Hippocampal formation (tissue), 2 donors: ENCODE measurements around the gene SHCBP1L.

ENCODE experiments used
- DNase-seq, 2 donors: peaks; one replicate each; lab custom pipeline; 2025; lab: John Stamatoyannopoulos, UW

The SHCBP1L gene

DNA sequence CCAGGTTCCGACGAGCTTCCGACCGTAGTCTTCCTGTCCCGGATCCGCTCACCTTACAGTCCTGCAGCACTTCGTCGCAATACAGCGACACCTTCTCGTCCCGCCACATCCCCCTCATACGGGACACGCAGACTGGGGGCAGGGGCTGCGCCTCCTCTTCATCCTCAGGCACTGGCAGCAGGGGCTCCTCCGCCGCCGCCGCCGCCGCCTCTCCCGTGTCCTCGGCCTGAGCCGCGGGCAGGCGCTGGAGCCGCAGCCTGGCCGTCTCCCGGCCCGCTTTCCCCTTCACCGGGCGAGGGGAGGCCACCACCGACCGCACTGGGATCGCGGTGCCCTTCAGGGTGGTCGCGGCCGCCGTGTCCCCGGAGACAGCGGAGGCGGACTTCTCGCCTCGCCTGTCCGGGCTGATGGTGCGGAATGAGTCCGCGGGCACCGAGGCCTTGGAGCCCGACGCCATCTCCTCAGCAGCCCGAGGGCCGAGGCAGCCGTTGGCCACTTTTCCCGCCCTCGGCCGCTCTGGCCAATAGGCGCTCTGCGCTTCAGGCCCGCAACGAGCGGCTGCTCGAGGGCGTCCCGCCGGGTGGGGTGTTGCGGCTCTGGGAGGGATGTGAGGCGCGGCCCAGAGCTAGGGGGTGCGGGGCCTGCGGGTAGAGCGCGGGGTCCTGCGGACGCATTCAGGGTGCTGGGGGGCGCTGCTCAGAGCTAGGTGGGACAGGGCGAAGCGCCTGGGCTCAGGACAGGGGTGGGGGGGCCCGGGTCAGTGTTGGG is at the start of gene SHCBP1L:
Gene SHCBP1L, minus strand, starts transcription at position 490 of the 768 bp plus-strand sequence. Its CDS starts 33 bp downstream, at position 457.
- no peak for DNase-seq

DNA sequence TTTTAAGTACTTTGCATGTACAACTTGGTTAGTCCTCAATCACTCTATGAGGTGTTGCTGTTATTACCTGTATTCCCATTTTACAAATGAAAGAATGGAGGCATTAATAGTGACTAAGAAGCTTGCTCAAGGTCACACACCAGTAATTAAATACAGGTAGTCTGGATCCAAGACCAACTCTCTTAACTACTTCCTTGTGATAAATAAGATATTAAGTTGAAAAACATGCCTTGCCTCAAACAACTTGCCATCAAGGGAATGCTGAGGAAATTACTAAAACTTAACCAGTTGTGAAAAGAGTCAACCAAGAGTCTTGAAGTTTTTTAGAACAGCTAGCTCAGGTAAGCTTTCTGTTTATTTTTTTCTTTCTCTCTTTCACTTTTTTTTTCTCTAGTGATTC is 49.3 kb upstream of the SHCBP1L start:
- DNase-seq, result no peak

DNA sequence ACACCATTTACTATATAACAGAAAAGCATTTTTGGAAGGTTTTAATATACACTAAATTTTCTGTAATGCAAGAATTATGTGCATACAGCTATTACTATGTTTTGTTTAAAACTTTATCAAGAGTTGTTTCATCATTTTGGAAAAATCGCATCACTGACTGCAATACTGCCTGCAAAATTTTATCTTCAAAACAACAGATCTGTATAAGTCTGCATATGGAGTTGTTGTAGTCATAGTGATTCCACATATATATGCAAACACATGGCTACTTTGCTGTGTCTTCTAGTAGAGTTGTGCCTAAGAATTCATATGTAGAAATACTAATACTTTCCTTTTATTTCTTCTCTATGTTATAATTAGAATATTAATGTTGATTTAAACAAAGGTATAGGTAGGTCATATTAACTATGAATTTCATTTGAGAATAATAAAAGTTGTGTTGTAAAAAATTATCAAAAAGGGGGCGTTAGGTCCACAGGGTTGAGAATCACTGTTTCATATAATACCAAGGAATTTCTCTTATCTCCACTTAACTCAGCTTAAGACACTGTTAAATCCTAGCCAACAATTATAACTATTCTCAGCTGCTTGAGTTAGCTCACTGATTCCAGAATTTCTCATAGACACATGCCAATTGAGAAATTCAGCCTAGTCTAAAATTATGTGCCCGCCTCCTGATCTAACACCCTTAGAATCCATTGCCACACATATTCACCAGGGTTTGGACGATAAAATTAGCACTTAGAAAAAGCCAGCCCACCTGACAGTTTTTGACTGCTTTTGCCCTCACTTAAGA is 47.4 kb upstream of the SHCBP1L start:
- no peak for DNase-seq

DNA sequence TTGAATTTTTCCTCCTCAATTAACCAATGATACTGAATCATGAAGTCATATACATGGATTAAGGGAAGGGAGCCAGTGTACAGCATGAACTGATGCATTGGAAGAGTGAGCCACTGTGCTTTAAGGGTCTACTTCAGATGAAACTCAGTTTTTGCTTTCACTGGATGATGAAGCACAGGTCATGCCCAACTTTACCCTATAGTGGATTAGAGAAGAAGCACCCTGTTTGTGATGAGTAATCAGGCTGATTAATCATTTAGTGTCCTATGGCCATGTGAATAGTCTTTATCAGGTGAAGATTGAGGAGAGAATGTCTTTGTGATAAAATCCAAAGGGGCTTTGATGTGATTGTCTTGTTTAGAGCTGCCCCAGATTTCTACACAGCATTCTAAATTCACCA is 45.5 kb upstream of the SHCBP1L start:
- no peak for DNase-seq

DNA sequence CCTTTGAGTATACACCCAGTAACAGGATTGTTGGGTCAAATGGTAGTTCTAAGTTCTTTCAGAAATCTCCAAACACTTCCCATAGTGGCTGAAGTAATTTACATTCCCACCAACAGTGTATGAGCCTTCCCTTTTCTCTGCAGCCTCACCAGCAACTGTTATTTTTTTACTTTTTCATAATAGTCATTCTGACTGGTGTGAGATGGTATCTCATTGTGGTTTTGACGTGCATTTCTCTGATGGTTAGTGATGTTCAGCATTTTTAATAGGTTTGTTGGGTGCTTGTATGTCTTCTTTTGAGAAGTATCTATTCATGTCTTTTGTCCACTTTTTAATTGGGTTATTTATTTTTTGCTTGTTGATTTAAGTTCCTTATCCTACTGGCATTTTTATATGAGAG is 43.9 kb upstream of the SHCBP1L start:
- no peak for DNase-seq

DNA sequence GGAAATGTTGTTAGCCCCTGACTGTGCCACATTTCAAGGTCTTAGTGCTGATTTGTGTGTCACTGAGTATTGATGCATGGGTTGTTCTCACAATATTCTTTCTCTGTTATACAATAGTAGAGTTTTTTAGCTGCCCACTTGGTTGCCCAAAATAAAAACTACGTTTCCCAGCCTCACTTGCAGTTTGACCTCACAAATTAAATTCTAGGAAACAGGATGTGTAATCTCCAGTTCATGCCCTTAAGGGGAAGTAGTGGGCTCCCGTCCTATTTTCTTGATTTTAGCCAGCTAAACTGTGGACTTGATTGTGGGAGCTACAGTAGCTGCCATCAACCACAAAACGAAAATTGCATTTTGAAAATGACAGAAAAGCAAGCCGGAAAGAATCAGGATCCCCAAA is 42.9 kb upstream of the SHCBP1L start:
- DNase-seq, result no peak

DNA sequence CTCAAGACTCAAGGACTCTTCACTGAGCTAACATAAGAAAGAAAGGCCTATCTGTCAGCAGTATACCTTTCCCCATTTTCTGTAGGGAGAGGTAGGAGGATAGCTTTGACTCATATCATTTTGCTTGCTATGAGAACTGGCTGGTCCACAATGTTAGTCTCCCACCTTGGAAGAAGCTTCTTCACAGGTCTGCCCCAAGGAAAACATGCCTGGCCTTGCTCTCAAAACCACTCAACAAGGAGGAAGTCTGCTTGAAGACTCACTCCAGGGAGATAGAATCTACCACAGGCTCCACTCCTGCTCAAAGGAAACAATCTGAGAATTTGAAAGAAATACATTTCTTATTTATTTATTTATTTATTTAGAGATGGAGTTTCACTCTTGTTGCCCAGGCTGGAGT is 40.8 kb upstream of the SHCBP1L start:
- no peak for DNase-seq

DNA sequence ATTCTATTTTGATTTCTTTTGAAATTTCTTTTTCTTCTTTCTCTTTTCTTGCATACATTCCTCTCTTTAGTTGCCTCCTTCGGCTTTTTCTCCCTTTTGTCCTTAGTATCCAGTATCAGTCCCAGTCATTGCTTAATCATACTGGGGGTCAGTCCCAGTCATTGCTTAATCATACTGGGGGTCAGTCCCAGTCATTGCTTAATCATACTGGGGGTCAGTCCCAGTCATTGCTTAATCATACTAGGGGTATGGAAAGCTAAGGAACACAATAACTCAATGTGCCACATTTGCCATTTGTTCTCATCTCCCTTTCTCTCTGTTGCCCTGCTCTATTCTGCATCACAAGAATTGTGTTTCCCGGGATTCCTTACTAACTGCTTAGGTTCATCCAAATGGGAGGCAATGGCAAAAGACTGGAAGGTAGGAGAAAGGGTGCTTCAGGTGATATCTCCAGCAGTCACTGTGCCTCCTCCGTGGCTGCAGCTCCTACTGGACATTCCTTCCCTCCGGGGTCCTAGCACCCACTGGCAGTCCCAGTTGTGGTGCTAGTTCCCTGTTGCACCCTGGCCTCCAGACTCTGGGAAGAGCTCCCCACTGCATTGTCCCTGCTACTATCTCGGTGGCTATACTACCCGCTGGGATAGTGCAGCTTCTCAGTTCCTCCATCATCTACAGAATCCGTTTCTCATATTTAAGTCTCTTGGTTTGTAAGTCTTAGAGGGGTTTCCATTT is 37.6 kb upstream of the SHCBP1L start:
- no peak for DNase-seq

DNA sequence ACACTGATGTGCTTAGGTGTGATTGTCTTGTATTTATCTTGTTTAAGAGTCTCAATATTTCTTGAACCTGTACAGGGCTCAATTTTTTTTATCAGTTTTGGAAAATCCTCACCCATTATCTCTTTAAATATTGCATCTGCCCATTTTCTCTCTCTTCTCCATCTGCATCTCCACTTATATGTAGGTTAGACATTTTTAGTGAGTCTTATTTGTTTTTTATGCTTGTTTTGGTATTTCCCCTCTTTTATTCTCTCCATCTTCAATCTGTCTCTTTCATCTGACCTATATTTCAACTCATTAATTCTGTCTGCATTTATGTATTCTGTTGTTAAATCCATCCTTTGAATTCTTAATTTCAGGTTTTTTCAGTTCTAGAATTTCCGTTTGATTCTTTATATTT is 32.9 kb upstream of the SHCBP1L start:
- DNase-seq, result no peak

DNA sequence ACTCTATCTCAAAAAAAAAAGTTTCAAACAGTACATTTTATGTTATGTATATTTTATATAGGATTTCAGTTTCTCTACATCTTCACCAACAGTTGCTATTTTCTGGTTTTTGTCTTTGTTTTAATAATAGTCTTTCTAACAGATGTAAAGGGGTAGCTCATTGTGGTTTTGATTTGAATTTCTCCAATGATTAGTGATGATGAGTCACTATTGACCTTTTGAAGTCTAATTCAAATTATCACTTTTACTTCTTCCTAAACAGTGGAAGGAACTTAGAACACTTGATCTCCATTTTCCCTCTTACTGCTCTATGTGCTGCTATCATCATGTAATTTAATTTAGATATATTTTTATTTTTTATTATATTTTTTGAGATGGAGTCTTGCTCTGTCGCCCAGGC is 31.7 kb upstream of the SHCBP1L start:
- no peak for DNase-seq

DNA sequence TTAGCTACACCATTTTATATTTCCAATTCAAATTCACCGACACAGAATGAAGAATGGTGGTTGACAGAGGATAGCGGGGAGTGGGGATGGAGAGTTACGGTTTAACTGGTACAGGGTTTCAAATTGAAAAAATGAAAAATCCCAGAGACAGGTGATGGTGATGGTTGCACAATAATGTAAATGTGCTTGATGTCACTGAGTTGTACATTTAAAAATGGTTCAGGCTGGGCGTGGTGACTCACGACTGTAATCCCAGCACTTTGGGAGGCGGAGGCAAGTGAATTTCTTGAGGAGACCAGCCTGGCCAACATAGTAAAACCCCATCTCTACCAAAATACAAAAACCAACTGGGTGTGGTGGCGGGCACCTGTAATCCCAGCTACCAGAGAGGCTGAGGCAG is 31.2 kb upstream of the SHCBP1L start:
- no peak for DNase-seq

DNA sequence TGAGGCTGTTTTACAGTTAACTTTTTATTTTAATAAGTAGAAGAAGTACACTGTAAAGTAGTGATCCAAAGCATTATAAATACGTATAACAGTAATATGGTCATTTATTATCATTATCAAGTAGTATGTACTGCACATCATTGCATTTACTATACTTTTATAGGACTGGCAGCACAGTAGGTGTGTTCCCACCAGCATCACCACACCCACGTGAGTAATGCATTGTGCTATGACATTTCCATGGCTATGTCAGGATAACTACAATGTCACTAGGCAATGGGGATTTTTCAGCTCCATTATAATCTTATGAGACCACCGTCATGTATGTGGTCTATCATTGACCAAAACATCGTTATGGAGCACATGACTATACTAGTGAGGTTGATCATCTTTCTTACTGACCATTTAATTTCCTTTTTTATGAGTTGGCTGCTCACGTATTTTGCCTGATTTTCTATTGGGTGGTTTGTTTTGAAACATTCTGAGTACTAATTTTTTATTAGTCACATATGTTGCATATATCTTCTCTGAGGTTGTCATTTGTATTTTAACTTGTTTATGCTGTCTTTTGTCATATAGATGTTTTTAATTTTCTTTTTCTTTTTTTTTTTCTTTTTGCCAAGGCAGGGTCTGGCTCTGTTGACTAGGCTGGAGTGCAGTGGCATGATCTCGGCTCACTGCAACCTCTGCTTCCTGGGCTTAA is 25.3 kb upstream of the SHCBP1L start:
- no peak for DNase-seq

DNA sequence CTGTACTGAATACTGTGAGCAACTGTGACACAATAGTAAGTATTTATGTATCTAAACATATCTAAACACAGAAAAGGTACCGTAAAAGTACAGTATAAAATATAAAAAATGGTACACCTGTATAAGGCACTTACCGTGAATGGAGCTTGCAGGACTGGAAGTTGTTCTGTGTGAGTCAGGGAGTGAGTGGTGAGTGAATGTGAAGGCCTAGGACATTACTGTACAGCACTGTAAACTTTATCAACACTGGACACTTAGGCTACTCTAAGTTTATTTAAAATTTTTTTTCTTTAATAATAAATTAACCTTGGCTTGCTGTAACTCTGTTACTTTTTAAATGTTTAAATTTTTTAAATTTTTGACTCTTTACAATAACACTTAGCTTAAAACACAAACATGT is 24.5 kb upstream of the SHCBP1L start:
- no peak for DNase-seq

DNA sequence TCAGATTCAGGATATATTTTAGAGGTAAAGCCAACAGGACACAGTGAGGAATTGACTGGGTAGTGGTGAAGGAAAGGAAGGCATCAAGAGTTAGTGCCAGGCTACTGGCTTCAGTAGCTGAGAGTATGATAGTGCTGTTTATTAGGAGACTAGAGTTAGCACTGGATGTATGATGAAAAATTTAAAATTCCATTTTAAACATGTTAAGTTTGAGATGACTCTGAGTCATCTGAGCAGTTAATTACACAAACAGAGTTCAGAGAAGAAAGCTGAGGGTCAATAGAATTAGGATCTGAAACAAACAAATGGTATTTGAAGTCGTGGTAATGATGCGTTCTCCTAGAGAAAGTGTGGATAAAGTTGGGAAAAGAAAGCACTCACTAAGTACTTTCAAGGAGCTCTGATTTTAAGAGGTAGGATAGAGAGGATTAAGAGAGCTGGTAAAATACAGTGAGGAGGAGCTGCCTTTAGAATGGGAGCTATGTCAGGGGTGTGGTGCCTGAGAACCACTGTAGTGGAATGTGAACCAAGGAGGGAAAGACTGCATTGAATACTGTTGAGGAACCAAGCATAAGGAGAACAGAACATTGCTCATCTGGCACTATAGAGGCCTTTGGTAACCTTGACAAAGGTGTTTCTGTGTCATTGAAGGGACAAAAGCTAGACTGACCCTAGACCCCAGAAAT is 21.7 kb upstream of the SHCBP1L start:
- no peak for DNase-seq

DNA sequence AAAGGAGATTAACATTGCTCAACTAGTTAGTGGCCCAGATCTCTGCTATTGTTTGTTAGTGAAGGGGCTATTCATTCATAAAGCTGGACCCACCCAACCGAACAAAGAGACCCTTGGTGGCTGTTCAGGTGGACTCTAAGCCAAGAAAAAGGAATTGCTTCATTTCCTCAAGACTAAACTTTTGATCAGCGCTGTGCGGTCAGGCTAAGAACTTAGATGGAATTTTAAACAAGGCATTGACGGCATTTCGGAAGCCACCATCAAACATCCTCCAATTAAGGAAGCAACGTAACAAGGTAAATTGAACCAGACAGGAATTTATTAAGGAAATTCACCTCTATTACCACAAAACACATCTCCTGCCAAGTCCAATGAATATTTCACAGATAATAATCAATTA is 19.9 kb upstream of the SHCBP1L start:
- DNase-seq, result no peak

DNA sequence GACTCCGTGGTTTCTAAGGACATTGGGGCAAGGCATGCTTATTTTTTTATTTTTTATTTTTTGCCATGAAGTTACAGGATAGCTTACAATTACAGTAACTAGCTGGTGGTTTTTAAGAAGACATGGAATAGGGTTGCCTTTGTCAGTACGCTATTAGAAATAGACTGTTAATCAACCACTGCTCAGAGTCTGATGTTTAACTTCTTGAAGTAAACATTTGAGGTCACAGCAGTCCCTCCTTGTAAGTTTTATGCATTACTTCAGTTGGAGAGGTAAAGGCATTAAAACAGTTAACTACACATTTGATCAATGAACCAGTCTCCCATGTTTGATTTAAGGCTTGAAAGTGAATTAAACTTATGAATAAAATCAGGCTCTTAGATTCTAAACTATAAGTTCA is 19.3 kb upstream of the SHCBP1L start:
- DNase-seq, result no peak

DNA sequence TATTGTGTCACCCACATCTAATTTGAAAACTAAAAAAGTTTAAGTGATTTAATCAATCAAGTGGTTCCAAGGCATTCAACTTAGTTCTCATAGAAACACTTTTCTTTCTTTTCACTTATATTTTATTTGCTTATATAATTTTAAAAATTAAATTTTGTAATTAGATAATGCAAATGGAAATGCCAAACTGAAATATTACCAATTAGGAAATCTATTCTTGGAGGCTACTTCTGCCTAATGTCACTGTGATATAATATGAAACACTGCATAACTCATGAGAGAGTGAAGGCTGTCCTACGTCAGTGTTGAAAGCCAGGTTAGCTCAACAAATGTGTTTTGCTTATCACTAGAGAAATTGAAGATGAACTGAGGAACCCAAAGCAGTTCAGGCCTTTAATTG is 18.3 kb upstream of the SHCBP1L start:
- no peak for DNase-seq

DNA sequence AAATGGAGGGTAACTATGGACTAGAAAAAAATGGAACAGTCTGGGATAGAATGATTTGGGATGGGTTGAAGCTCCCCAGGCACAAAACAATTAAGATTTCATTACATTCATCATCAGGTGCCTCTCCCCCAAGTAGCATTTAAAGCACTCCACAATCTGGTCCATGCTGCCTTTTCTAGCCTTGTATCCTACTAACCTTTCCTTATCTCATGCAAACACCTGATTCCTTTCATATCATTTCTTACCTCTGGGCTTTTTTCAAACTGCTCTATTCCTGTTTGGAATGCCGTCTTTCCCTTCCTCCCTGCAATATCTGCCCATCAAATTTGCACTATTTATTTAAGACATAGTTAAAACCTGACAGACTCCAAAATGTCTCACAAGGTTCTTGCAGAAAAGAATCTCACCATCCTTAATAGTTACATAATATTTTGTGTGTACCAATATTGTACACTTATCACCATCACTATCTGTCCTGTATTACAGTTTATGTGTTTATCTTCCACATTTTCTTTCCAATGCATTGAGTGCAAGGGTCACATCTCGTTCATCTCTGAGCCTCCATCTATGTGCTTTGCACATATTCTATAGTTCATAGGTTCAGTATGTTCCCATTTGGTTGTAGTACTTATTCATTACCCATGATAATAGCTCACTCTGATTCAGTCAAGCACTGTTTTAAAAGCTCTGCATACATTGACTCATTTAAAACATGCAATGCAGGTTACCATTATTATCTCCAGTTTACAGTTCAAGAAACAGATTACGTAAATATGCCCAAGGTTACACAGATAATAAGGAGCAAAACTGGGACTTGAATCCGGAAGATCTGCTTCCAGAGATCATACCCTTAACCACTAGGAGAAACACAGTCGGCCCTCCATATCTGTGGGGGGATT is 16.1 kb upstream of the SHCBP1L start:
- no peak for DNase-seq

DNA sequence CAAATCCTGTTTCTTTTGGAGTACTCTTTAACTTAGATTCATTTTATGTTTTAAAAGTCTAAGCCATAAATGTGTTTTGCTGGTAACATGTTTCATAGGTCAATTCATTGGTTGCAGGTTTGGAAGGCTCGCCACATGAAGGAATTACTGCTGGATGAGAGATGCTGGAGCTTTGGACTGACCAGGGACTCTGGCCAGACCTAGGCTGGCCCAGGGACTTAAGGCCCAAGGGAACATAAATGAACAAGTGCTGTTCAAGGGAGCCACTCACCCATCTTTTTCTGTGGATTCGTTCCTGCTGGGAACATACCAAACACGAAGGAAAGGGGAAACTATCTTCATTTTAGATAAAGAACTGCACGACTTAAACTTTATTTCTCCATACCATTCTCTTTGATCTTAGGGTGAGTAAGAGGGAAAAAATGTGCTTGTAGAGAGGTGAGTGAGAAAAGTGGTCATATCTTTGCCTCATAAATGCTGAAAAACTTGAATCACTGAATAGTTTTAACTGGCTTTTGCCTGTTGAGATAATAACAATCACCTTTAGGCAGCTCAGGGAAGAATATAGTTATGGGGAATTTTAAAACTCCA is 15.3 kb upstream of the SHCBP1L start:
- no peak for DNase-seq

DNA sequence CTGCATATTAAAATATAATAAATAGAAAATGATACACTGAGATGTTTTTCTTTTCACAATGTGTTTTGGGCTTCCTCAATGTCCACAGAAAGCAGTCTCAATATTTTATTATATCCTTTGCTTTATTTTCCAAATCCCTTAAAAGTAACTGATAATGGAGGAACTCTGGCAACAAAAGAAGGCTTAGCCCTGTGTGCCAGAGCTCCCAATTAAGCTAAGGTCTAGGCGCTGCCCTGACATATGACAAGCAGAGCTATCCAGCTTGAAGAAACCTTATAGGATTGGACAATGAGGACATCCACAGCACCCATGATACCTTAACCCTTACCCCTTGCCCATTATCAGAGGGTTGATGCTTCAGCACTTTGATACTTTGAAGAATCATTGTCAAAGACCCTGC is 12.9 kb upstream of the SHCBP1L start:
- DNase-seq, result no peak
